WTC11 (cell line): ENCODE data around the gene EXD3. TPM values are rescaled to one million over a fixed set of nuclear protein-coding genes. Genes with fewer than 3 reads are reported as not detected.

Source experiments
- ATAC-seq: fragments of 200-7000 bp; cut with Tn5 transposase; 2 replicates; pipeline ENCODE4 v1.10.0; 2021; ENCODE audit warnings: mild to moderate bottlenecking, moderate library complexity
- CTCF ChIA-PET: fragments of 300-600 bp; sonication (Branson Sonifier 250); formaldehyde crosslinking; loops from one replicate; lab custom pipeline; 2021; ENCODE audit warnings: antibody characterized with exemption; lab: Charles Lee
- POLR2A ChIA-PET: fragments of 350-600 bp; sonication (Branson Sonifier 250); formaldehyde crosslinking; loops from one replicate; lab custom pipeline; 2021; ENCODE audit warnings: antibody characterized with exemption; lab: Charles Lee
- DNase-seq: peaks from one replicate; pipeline ENCODE4 v3.0.0; 2021; ENCODE audit warnings: low spot score
- H3K27ac Mint-ChIP-seq: 2 replicates; pipeline ENCODE4 v1.8.0; 2021; ENCODE audit warnings: mixed read lengths
- H3K27me3 Mint-ChIP-seq: 2 replicates; pipeline ENCODE4 v1.8.0; 2021; ENCODE audit warnings: low read depth, mild to moderate bottlenecking, moderate library complexity, mixed read lengths
- H3K36me3 Mint-ChIP-seq: 2 replicates; pipeline ENCODE4 v1.8.0; 2021; ENCODE audit warnings: mixed read lengths
- H3K4me1 Mint-ChIP-seq: 2 replicates; pipeline ENCODE4 v1.8.0; 2022; ENCODE audit warnings: mixed read lengths
- H3K4me3 Mint-ChIP-seq: 2 replicates; pipeline ENCODE4 v1.8.0; 2021; ENCODE audit warnings: mild to moderate bottlenecking, moderate library complexity, mixed read lengths
- H3K9me3 Mint-ChIP-seq: 2 replicates; pipeline ENCODE4 v1.8.0; 2021; ENCODE audit warnings: mixed read lengths
- CREB1 ChIP-seq: sonication (generic); formaldehyde crosslinking; IDR thresholded peaks from 2 replicates; pipeline ENCODE4 v1.8.0; 2023; ENCODE audit warnings: mild to moderate bottlenecking, missing genetic modification reagents
- ELF4 ChIP-seq: sonication (generic); formaldehyde crosslinking; IDR thresholded peaks from 2 replicates; pipeline ENCODE4 v1.8.1; 2022; ENCODE audit warnings: low read depth, mild to moderate bottlenecking, moderate library complexity, missing genetic modification reagents
- FOXK1 ChIP-seq: sonication (generic); formaldehyde crosslinking; IDR thresholded peaks from 2 replicates; pipeline ENCODE4 v1.8.0; 2022; ENCODE audit warnings: mild to moderate bottlenecking, moderate library complexity, missing genetic modification reagents
- FOXP1 ChIP-seq: sonication (generic); formaldehyde crosslinking; IDR thresholded peaks from 2 replicates; pipeline ENCODE4 v1.8.0; 2022; ENCODE audit warnings: missing genetic modification reagents, mild to moderate bottlenecking, moderate library complexity, borderline replicate concordance
- MXD4 ChIP-seq: fragments of 250-450 bp; sonication (Bioruptor Pico); IDR thresholded peaks from 2 replicates; pipeline ENCODE4 v1.8.0; 2021; ENCODE audit warnings: mild to moderate bottlenecking, moderate library complexity, borderline replicate concordance
- NR2C2 ChIP-seq: sonication (generic); formaldehyde crosslinking; IDR thresholded peaks from 2 replicates; pipeline ENCODE4 v1.8.0; 2022; ENCODE audit warnings: mild to moderate bottlenecking, missing genetic modification reagents
- NR3C1 ChIP-seq: sonication (generic); formaldehyde crosslinking; conservative IDR thresholded peaks from 2 replicates; pipeline ENCODE4 v1.8.1; 2023; ENCODE audit warnings: low read depth, mild to moderate bottlenecking, missing genetic modification reagents
- PRRX2 ChIP-seq: fragments of 250-450 bp; sonication (Bioruptor Pico); IDR thresholded peaks from 2 replicates; pipeline ENCODE4 v1.8.0; 2021; ENCODE audit warnings: mild to moderate bottlenecking
- RELA ChIP-seq: sonication (generic); formaldehyde crosslinking; IDR thresholded peaks from 2 replicates; pipeline ENCODE4 v1.8.1; 2022; ENCODE audit warnings: missing genetic modification reagents, mild to moderate bottlenecking, borderline replicate concordance
- TCF7 ChIP-seq: sonication (generic); formaldehyde crosslinking; IDR thresholded peaks from 2 replicates; pipeline ENCODE4 v1.8.0; 2022; ENCODE audit warnings: mild to moderate bottlenecking, low read depth, missing genetic modification reagents, moderate library complexity
- TEAD1 ChIP-seq: sonication (generic); formaldehyde crosslinking; IDR thresholded peaks from 2 replicates; pipeline ENCODE4 v1.8.0; 2022; ENCODE audit warnings: mild to moderate bottlenecking, missing genetic modification reagents
- TP53 ChIP-seq: sonication (generic); formaldehyde crosslinking; IDR thresholded peaks from 2 replicates; pipeline ENCODE4 v1.8.1; 2023; ENCODE audit warnings: mild to moderate bottlenecking, missing genetic modification reagents
- ZNF263 ChIP-seq: sonication (generic); formaldehyde crosslinking; IDR thresholded peaks from 2 replicates; pipeline ENCODE4 v1.8.1; 2022; ENCODE audit warnings: low read depth, mild to moderate bottlenecking, moderate library complexity, missing genetic modification reagents
- ZNF317 ChIP-seq: sonication (generic); formaldehyde crosslinking; IDR thresholded peaks from 2 replicates; pipeline ENCODE4 v1.8.1; 2023; ENCODE audit warnings: low read depth, mild to moderate bottlenecking, moderate library complexity, missing genetic modification reagents, borderline replicate concordance
- ZNF423 ChIP-seq: fragments of 250-450 bp; sonication (Bioruptor Pico); IDR thresholded peaks from 2 replicates; pipeline ENCODE4 v2.1.2; 2022; ENCODE audit warnings: mild to moderate bottlenecking, moderate library complexity
- total RNA-seq: library from RNA; stranded (reverse); gene quantifications from 3 replicates; pipeline ENCODE4 v1.2.3, GENCODE V29; 2021
- TF ChIP-seq, protein P1 (sequence below): fragments of 250-450 bp; sonication (Bioruptor Pico); IDR thresholded peaks from 2 replicates; pipeline ENCODE4 v1.9.0; 2021; ENCODE audit warnings: moderate library complexity, mild to moderate bottlenecking, inconsistent platforms, borderline replicate concordance
- TF ChIP-seq, protein P2 (sequence below): sonication (generic); formaldehyde crosslinking; IDR thresholded peaks from 2 replicates; pipeline ENCODE4 v1.8.0; 2023; ENCODE audit warnings: mild to moderate bottlenecking, missing genetic modification reagents
- TF ChIP-seq, protein P3 (sequence below): sonication (generic); formaldehyde crosslinking; IDR thresholded peaks from 2 replicates; pipeline ENCODE4 v1.8.0; 2022; ENCODE audit warnings: mild to moderate bottlenecking, missing genetic modification reagents
- TF ChIP-seq, protein P4 (sequence below): sonication (generic); formaldehyde crosslinking; IDR thresholded peaks from 2 replicates; pipeline ENCODE4 v1.8.0; 2022; ENCODE audit warnings: missing genetic modification reagents
- TF ChIP-seq, protein P5 (sequence below): sonication (generic); formaldehyde crosslinking; IDR thresholded peaks from 2 replicates; pipeline ENCODE4 v1.8.0; 2023; ENCODE audit warnings: missing genetic modification reagents
- TF ChIP-seq, protein P6 (sequence below): sonication (generic); formaldehyde crosslinking; IDR thresholded peaks from 2 replicates; pipeline ENCODE4 v1.8.1; 2023; ENCODE audit warnings: mild to moderate bottlenecking, missing genetic modification reagents

Gene EXD3
- total RNA-seq, 1 experiment from 2014 or later: 21.2 TPM

DNA sequence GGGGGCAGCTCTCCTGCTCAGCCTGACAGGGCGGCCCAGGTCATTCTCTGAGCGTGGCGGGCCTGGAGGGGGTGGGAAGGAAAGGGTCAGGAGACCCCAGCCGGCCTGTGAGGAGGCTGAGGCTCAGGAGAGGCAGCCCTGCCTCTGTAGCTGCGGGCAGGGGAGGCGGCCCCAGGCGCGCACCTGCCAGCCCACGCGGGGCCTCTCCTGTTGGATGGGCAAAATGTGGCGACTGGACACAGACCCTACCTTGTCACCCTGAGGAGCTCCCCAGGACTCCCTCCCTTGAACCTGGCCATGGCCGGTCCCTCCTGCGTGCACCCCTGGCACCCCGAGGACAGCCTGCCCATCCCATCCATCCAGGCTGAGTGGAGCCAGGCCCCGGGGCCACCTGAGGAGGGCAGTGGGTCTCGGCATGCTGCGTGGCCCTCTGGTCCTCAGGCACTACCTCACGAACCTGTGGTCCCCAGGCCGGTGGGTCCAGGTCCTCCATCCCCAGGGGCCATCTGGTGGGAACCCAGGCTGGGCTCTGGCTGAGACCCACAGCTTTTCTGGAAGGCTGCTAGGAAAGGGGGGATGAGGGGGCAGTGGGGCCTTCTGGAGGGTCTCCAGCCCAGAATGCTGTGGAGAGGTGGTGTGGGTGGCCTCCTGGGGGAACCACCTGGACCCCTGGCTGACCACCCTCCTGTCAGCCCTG, 105.8 kb downstream of the EXD3 start:
- TF ChIP-seq PRRX2 (CRISPR knock-in tag) (no peak), TP53 (0 out of 2 replicates have a peak, but pooled peaks have one; percentile 16), TCF7 (CRISPR knock-in tag) (no peak)
- TF ChIP-seq, protein P1, sequence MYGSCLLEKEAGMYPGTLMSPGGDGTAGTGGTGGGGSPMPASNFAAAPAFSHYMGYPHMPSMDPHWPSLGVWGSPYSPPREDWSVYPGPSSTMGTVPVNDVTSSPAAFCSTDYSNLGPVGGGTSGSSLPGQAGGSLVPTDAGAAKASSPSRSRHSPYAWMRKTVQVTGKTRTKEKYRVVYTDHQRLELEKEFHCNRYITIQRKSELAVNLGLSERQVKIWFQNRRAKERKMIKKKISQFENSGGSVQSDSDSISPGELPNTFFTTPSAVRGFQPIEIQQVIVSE: no peak
- TF ChIP-seq, protein P2, sequence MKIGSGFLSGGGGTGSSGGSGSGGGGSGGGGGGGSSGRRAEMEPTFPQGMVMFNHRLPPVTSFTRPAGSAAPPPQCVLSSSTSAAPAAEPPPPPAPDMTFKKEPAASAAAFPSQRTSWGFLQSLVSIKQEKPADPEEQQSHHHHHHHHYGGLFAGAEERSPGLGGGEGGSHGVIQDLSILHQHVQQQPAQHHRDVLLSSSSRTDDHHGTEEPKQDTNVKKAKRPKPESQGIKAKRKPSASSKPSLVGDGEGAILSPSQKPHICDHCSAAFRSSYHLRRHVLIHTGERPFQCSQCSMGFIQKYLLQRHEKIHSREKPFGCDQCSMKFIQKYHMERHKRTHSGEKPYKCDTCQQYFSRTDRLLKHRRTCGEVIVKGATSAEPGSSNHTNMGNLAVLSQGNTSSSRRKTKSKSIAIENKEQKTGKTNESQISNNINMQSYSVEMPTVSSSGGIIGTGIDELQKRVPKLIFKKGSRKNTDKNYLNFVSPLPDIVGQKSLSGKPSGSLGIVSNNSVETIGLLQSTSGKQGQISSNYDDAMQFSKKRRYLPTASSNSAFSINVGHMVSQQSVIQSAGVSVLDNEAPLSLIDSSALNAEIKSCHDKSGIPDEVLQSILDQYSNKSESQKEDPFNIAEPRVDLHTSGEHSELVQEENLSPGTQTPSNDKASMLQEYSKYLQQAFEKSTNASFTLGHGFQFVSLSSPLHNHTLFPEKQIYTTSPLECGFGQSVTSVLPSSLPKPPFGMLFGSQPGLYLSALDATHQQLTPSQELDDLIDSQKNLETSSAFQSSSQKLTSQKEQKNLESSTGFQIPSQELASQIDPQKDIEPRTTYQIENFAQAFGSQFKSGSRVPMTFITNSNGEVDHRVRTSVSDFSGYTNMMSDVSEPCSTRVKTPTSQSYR: no peak
- no peaks in the 10 kb centered on the region for H3K36me3 Mint-ChIP-seq
- peaks cover 7% of the 10 kb centered on the region; the same call in 1 of the 2 replicates for H3K4me1 Mint-ChIP-seq
- no peak for DNase-seq
- no peak for ATAC-seq
- H3K27ac Mint-ChIP-seq: no peak overlapping the region
- POLR2A ChIA-PET: interaction anchor here (0.9 kb wide), 1 partner anchor 15 kb away, joined by 4 read pairs; the partner anchor contains the start of gene NRARP
- H3K27me3 Mint-ChIP-seq: no peaks in the 10 kb centered on the region
- H3K9me3 Mint-ChIP-seq: no peaks in the 10 kb centered on the region
- H3K4me3 Mint-ChIP-seq: no peak overlapping the region
- CTCF ChIA-PET: interaction anchor here (0.6 to 6.6 kb wide), 11 partner anchors 13 to 557 kb away, joined by 3 to 172 read pairs (median 4); partner anchors contain the start of genes DPH7, ENTPD8, EXD3 and NOXA1

DNA sequence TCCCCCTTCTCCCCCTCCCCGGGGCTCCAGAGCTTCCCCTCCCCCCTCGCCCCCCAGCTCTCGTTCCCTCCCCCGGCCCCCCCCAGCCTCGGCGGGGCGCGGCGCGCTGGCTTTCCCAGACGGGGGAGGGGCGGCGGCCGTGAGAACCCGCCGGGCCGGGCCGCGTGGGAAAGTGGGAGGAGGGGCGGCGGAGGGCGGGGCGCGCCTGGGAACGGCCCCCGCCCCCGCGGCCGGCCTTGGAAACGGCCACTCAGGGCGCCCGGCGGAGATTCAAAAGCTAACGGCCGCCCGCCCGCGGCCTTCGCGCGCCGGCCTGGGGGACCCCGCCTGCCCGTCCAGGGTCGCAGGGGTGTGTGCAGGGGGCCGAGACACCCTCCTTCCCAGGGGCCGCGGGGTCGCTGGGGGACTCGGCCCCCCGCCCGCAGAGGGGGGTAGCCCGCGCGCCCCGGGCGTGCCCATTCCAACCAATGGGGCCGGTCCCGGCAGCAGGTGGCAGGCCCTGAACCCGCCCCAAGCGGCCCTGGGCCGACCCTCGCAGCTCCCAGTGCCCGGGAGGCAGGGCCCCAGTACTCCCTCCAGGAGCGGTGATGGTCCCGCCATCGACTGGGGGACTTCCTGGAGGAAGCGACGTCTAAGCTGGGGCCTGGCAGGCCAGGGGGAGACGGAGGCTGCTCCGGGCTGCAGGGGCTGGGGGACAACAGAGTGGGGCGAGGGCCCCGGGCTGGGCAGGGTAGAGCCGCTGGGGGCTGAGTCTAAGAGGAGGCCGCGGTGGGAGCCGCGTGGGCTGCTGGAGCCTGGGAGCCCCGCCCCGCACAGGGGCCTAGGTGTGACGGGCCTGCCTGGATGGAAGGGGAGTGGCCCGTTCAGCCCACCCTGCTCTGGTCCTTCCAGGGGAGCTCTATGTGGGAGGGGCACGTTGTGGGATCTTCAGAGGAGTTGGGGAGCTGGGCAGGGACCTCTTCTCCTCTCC, 106.7 kb downstream of the EXD3 start:
- ChIA-PET CTCF (interaction anchor here (0.6 to 6.6 kb wide), 12 partner anchors 12 to 287 kb away, joined by 3 to 172 read pairs (median 4); partner anchors contain the start of genes DPH7, ENTPD8, EXD3 and NOXA1), POLR2A (interaction anchor here (0.9 to 1.3 kb wide), 2 partner anchors 14 to 40 kb away, joined by 4 read pairs; partner anchors contain the start of gene NRARP)
- H3K27ac Mint-ChIP-seq: no peak overlapping the region
- peaks cover 7% of the 10 kb centered on the region; the same call in 1 of the 2 replicates for H3K4me1 Mint-ChIP-seq
- no peaks in the 10 kb centered on the region for H3K9me3 Mint-ChIP-seq
- no peaks in the 10 kb centered on the region for H3K36me3 Mint-ChIP-seq
- ATAC-seq (peak; percentile 62), DNase-seq (peak; percentile 63)
- H3K27me3 Mint-ChIP-seq: no peaks in the 10 kb centered on the region
- 0 out of 2 replicates have a peak overlapping the region, but pooled peaks have one; percentile 20 for H3K4me3 Mint-ChIP-seq
- TF ChIP-seq FOXK1 (no peak), NR2C2 (CRISPR knock-in tag) (no peak), MXD4 (CRISPR knock-in tag) (no peak), ZNF423 (CRISPR knock-in tag) (peak; percentile 58; the same call in 1 of the 2 replicates), RELA (CRISPR knock-in tag) (0 out of 2 replicates have a peak, but pooled peaks have one; percentile 43), TEAD1 (CRISPR knock-in tag) (no peak), ELF4 (CRISPR knock-in tag) (no peak), ZNF263 (CRISPR knock-in tag) (no peak), NR3C1 (no peak), FOXP1 (CRISPR knock-in tag) (0 out of 2 replicates have a peak, but pooled peaks have one; percentile 40), CREB1 (CRISPR knock-in tag) (no peak), ZNF317 (no peak)
- TF ChIP-seq, protein P3, sequence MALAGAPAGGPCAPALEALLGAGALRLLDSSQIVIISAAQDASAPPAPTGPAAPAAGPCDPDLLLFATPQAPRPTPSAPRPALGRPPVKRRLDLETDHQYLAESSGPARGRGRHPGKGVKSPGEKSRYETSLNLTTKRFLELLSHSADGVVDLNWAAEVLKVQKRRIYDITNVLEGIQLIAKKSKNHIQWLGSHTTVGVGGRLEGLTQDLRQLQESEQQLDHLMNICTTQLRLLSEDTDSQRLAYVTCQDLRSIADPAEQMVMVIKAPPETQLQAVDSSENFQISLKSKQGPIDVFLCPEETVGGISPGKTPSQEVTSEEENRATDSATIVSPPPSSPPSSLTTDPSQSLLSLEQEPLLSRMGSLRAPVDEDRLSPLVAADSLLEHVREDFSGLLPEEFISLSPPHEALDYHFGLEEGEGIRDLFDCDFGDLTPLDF (CRISPR knock-in tag): no peak
- TF ChIP-seq, protein P4, sequence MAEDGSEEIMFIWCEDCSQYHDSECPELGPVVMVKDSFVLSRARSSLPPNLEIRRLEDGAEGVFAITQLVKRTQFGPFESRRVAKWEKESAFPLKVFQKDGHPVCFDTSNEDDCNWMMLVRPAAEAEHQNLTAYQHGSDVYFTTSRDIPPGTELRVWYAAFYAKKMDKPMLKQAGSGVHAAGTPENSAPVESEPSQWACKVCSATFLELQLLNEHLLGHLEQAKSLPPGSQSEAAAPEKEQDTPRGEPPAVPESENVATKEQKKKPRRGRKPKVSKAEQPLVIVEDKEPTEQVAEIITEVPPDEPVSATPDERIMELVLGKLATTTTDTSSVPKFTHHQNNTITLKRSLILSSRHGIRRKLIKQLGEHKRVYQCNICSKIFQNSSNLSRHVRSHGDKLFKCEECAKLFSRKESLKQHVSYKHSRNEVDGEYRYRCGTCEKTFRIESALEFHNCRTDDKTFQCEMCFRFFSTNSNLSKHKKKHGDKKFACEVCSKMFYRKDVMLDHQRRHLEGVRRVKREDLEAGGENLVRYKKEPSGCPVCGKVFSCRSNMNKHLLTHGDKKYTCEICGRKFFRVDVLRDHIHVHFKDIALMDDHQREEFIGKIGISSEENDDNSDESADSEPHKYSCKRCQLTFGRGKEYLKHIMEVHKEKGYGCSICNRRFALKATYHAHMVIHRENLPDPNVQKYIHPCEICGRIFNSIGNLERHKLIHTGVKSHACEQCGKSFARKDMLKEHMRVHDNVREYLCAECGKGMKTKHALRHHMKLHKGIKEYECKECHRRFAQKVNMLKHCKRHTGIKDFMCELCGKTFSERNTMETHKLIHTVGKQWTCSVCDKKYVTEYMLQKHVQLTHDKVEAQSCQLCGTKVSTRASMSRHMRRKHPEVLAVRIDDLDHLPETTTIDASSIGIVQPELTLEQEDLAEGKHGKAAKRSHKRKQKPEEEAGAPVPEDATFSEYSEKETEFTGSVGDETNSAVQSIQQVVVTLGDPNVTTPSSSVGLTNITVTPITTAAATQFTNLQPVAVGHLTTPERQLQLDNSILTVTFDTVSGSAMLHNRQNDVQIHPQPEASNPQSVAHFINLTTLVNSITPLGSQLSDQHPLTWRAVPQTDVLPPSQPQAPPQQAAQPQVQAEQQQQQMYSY (CRISPR knock-in tag): no peak
- TF ChIP-seq, protein P5, sequence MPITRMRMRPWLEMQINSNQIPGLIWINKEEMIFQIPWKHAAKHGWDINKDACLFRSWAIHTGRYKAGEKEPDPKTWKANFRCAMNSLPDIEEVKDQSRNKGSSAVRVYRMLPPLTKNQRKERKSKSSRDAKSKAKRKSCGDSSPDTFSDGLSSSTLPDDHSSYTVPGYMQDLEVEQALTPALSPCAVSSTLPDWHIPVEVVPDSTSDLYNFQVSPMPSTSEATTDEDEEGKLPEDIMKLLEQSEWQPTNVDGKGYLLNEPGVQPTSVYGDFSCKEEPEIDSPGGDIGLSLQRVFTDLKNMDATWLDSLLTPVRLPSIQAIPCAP (CRISPR knock-in tag): no peak
- TF ChIP-seq, protein P6, sequence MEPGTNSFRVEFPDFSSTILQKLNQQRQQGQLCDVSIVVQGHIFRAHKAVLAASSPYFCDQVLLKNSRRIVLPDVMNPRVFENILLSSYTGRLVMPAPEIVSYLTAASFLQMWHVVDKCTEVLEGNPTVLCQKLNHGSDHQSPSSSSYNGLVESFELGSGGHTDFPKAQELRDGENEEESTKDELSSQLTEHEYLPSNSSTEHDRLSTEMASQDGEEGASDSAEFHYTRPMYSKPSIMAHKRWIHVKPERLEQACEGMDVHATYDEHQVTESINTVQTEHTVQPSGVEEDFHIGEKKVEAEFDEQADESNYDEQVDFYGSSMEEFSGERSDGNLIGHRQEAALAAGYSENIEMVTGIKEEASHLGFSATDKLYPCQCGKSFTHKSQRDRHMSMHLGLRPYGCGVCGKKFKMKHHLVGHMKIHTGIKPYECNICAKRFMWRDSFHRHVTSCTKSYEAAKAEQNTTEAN (CRISPR knock-in tag): 0 out of 2 replicates have a peak, but pooled peaks have one; percentile 61
